GM21423 (cell line): Measurements from ENCODE around the gene PITPNM1.
A peak's percentile ranks its signal among the peaks of the same experiment; 100 is the strongest.
"Not testable (repeated sequence)": the region's sequence is repeated elsewhere in the genome, so short reads cannot be mapped to it uniquely, and the experiment has no call there.

Experiments used
- ATAC-seq: cut with Tn5 transposase; IDR thresholded peaks from one replicate; pipeline ENCODE4 v1.9.1; 2021; ENCODE audit warnings: mild to moderate bottlenecking, moderate library complexity; ENCODE audit not compliant: unreplicated experiment

PITPNM1 gene

DNA sequence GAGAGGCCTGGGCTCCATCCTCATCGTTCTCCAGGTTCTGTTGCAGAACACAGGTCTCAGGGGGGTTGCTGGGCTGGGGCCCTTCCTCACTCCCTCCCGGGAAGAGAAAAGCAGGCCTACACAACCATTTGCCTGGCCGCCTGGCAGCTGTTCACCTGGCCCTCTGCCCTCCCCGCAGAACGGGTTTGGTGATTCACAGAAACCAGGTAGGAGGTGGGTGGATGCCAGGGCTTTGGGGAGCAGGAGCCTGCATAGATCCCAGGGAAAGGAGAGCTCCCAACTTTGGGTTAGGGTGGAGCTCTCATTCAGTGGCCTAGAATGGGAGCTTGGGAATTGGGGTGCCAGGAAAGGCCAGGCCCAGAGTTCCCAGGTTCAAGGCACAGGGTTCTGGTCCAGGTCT is 37.1 kb downstream of the PITPNM1 start:
- no peak for ATAC-seq

GRCh38 chr11:67466962-67467771 is 38.0 kb downstream of the PITPNM1 start:
- ATAC-seq: no peak

DNA sequence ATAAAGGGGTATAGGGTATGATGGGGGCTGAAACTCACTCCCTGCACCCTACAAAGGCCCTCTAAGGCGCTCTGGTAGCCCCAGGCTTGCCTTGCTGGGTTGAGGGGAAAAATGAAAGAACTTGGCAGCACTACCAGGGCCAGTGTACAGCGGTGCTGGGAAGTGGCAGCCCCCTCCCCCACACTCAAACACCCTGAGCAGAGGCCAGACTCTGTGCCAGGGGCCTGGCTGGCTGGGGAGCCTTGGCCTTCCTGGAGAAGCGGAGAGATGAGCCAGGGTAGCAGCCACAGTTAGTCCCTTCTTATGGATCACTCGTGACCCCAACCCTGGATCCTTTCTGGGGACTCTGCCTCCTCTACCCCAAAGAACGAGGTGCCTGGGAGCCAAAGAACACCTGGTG is 38.8 kb downstream of the PITPNM1 start:
- no peak for ATAC-seq

DNA sequence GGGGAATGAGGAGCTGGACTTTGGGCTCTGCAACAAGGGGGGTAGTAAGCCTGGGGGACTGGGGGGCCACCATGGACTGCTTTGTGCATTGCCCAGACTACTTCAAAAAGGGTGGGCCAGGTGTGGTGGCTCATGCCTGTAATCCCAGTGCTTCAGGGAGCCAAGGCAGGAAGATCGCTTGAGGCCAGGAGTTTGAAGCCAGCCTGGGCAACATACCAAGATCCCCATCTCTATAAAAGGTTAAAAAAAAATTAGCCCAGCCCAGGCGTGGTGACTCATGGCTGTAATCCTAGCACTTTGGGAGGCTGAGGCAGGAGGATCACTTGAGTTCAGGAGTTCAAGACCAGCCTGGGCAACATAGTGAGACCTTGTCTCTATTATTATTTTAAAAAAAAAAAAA is 39.6 kb downstream of the PITPNM1 start:
- ATAC-seq: not testable (repeated sequence)

- no peak for ATAC-seq
Observed at GRCh38 chr11:67465189-67465510, 40.0 kb downstream of the PITPNM1 start.

GRCh38 chr11:67464411-67465188 is 40.6 kb downstream of the PITPNM1 start:
- ATAC-seq: peak; percentile 54

DNA sequence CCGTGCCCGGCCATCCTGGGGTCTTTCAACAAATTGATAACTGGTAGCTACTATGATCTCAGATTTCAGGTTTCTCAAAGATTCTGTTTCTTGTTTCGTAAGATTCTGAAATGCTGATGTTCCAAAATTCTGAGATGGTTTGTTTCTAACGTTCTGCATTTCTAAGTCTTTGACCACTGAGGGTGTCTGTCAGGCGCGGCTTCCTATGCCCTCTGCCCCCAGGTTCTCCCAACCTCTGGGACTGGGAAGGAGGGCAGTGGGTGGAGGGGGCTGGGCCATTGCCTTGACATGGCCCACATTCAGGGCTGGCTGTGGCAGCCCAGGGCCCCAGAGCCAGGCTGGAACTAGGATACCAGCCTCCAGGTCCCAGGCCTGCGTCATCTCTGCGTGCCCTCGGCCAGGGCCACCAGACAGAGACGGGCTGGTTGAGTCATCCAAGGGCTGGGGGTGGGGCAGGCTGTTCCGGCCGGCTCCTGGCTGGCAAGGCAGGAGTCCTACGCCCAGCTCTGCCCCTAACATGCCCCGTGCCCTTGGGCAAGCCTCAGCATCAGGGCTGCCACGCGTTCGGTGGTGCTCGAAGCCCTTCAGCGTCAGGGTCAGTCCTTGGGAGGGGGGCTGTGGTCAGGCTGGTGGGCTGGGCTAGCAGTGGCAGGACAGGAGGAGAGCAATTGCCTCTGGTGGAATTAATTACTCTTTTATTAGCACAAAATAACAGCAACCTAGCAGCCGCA is 41.3 kb downstream of the PITPNM1 start:
- no peak for ATAC-seq

DNA sequence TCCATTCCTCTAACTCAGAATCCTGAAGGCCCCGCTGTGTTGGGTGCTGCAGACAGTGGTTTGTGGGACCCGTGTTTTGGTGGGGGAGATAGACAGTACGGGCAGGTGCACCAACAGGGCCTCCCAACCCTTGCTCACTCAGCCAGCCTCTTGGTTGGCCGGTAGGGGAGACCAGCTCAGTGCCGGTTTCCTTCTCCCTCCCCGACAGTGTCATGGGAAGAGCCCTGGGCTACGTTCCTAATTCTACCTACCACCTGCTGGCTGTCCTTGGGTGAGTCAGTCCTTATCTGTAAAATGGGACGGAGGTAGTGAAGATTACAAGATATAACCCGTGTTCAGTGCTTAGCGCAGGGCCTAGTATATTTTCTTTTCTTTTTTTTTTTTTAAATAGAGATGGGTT is 42.0 kb downstream of the PITPNM1 start:
- no peak for ATAC-seq

DNA sequence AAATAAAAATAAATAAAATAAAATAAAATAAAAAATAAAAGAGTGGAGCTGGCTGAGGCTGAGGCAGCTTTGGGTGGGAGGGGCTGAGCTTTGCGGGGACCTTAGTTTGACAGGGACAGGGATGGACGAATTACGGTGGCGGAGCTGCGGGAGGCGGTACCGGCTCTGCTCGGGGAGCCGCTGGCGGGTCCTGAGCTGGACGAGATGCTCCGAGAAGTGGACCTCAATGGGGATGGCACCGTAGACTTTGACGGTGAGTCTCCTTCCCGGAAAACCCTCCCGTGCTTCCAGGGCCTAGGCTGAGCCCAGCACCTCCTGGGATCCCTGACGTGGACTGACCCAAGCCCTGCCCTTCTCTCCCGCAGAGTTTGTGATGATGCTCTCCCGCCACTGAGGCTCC is 46.9 kb downstream of the PITPNM1 start:
- ATAC-seq: no peak

DNA sequence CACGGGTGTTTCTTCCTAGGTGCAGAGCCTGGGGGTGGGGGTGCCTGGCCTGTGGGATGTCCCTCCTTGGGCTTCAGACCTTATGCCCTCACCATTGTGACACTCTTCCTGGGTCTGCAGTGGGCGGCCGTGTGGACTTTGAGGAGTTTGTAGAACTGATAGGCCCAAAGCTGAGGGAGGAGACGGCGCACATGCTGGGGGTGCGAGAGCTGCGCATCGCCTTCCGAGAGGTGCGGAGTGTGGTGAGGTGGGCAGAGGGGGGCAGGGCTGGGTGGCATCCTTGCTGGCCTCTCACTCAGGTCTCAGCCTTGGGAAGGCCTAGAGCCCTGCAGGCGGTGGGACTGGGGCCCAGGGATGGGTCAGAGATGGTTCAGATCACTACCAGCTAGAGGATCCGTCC is 47.7 kb downstream of the PITPNM1 start:
- ATAC-seq: no peak

GRCh38 chr11:67456068-67456705 is 49.0 kb downstream of the PITPNM1 start:
- no peak for ATAC-seq

GRCh38 chr11:67455054-67455453 is 50.1 kb downstream of the PITPNM1 start, which contains the start of gene CABP4:
TSS of gene CABP4 (plus strand) at chr11:67455354. CDS start at chr11:67455424, 70 bp downstream.
- no peak for ATAC-seq

DNA sequence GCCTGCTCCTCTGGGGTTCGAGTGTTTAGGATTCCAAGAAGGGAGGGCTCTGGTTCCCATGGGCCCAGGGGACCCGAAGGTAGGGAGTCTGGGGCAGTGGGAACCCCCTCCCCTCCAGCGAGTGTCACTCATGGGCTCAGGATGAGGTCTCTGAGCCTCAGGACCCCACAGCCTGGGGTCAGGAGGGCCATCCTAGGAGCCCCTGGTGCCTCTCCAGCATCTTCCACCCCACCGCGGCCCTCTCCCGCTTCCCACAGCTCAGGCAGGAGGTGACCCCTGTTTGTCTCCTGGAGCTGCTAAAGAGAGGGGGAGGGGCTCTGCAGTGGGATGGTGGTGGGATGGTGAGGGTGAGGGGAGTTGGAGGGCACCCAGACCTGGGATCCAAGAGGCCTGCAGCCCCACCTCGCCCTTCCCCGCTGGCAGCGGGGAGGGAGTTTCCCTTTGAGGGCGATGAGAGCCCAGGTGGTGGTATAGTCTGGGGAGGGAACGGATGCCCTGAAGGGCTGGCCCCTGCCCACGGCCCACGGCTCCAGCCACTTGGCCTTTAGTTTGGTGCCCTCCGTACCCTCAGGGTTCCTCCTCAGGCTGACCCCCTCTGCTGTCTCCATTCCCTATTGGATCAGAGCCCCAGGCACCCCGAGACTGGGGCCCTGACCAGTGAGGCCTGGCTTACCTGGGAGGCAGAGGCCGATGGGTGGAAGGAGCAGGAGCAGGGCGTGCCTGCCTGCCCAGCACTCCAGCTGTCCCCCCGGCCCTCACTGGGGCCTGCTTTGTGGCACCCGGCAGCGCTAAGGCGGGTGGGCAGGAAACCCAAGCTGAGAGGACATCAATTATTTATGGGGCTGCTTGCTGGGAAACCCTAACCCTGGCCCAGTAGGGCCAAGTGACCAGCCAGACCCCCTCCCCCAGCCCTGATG is 51.1 kb downstream of the PITPNM1 start:
- ATAC-seq: no peak

DNA sequence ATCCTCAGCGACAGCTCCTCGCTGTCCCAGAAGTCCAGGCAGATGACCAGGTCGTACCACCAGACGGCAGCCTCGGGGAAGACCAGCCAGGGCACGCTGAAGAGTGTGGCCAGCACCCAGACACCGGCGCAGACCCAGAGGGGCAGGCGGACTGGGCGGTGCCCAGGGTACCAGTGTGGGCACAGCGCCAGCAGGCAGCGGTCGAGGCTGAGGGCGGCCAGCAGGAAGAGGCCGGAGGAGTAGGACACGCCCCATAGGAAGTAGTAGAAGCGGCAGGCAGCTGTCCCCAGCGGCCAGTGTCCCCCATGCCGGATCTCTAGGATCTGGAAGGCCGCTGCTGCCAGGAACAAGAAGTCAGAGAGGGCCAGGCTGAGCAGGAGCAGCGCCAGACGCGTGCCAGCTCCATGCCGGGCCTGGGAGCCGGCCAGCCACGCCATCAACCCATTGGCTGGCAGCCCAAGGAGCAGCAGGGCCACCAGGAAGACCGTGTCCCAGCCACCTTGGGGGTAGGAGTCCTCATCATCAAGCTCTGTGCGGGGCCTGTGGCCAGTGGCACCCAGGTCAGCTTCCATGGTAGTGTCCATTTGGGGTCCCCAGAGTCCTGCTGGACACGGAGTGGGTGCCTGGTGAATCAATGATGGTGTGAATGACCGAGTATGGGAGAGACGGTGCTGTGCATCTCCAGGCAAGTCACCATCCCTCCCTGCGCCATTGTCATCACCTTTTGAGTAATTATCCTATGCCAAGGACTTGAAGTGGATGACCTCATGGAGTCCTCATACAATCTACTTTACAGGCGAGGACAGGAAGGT is 52.8 kb downstream of the PITPNM1 start, which contains the start of gene GPR152:
Gene GPR152, minus strand, starts transcription at position 589 of the 812 bp plus-strand sequence. Its CDS starts 5 bp downstream, at position 584.
- ATAC-seq: no peak

- no peak for ATAC-seq
Observed at GRCh38 chr11:67451658-67451976, 53.5 kb downstream of the PITPNM1 start.

- ATAC-seq: no peak
Observed at GRCh38 chr11:67450796-67451657, 54.1 kb downstream of the PITPNM1 start.

- no peak for ATAC-seq
Observed at GRCh38 chr11:67449116-67449844, 55.9 kb downstream of the PITPNM1 start.

- no peak for ATAC-seq
Observed at GRCh38 chr11:67448220-67448609, 56.9 kb downstream of the PITPNM1 start.
